HG02870 (cell line): Measurements from ENCODE around the gene KIRREL1.
A peak's percentile ranks its signal among the peaks of the same experiment; 100 is the strongest.

ENCODE experiments used
- ATAC-seq: cut with Tn5 transposase; IDR thresholded peaks from one replicate; pipeline ENCODE4 v1.9.1; 2021; ENCODE audit warnings: mild to moderate bottlenecking, moderate library complexity; ENCODE audit not compliant: unreplicated experiment

The KIRREL1 gene

DNA sequence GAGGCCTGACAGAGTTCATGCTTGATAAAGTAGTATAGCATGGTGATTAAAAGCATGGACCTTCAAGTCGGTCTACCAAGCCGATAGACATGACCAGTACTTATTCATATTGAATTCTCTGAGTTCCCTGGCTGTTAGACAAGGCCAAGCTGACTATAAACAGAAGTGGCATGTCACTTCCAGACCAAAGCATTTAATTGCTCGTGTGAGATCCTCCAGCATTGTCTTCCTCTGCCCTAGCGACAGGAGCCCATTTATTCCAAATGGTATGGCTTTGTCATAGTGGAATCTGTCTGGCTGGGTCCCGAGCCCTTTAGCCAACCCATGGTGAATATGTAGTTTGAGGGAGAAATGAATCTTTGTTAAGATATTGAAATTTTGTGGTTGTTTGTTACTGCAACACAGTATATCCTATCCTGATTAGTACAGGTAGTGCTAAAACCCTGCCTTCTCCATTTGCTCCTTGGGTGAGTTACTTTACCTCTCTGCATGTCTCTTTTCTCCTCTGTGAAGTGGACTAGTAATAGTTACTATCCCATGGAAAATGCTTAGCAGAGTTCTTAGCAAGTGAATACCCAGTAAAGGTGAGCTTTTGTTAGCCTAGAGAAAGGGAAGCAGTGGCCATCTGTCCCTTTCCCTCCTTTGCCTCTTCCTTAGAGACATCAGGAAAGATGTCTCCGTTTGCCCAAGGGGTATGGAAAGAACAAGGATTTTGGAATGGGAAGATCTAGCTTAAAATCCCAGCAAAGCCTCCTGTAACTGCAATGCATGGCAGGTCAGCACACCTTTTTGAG is 109.6 kb downstream of the KIRREL1 start:
- ATAC-seq, result no peak

DNA sequence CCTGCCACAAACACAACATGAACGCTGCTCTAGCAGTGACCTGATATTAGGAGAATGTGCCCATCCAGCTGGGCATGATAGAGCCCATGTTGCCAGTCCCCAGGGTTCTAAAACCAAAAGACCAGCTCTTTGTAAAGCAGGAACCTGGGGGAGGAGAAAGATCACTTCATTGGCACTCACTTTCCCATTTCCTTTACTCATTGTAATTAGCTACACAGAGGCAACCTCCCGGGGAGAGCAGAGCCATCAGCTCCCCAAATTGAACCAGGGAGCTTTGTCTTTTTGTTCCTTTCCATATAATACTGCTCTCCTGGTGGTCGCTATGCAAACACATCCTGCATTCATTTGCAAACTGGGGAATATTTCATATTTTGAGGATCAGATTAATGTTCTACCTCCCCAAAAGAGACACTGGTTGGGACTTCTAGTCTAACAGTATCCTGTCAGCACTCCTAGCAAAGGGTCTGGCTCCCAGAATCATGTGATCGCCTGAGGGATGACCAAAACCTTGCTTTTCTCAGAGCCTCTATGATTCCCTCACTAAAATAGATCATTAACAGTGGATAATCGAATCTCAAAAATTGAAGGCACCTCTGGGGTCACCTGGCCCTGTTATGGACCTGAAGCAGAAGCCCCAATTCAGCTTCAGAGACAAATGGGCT is 110.5 kb downstream of the KIRREL1 start:
- ATAC-seq, result no peak

DNA sequence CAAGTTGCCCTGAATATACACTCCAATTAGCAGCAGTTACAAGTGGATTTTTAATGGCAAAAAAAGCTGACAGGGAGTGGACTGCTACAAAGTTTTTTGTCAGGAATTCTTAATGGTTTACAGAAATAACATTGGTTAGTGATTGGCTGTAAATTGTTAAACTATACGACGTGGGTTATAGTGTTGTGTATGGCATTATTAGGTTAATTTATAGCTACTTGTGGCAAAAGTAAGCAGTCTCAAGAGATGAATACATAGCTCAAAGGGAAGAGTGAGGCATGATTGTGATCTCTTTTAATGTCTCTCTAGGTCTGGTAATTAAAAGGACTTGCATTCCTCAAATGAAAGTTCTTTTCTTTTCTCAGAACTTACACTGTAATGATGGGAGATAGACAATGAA is 111.4 kb downstream of the KIRREL1 start:
- no peak for ATAC-seq

DNA sequence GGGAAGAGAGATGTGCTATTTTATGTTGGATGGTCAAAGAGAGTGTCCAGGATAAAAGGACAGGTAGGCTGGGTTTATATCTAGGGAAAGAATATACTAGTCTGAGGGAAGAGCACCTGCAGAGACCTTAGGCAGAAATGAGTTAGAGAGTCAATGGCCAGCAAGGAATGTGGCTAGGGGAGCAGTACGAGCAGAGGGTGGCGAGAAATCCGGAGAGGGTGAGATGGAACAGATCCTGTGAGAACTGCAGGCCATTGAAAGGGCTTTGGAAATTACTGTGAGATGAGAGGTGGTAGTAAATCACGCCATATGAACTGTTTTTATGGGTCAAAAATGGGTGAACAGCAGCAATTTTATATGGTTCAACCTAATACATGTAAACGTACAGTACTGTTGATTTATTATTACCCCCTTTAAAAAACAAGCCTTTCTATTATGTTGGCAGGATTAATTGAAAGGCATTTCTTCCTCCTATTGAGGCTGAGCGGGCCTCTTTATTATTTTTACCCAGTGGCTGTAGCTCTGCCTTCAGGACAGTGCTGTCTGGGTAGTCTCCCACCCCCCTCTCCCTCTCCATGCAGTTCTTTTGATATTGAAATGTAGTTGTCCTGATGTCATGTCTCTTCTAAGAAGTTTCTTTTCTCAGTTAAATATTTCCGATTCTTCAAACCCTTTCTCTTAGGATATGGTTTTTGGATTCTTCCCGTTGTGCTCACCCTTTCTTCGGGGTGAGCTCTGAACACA is 112.1 kb downstream of the KIRREL1 start:
- no peak for ATAC-seq

DNA sequence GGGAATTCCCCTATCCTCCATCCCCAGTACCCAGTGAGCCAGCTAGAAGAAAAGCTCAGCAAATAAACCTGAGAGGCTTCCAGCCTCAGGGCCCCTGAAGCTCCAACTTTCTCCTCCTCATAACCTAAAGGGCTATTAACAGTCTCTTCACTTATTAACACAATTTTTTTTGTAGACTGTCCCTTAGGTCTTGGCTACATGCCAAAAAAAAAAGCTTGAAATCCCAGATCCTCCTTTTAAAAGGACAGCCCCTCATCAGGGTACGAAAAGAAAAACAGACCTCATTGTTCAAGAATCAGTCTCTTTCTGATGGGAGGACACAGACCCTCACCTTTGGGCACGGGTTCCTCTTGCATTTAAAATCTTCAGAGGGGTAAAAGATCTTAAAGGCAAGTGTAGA is 114.5 kb downstream of the KIRREL1 start:
- ATAC-seq, result no peak

DNA sequence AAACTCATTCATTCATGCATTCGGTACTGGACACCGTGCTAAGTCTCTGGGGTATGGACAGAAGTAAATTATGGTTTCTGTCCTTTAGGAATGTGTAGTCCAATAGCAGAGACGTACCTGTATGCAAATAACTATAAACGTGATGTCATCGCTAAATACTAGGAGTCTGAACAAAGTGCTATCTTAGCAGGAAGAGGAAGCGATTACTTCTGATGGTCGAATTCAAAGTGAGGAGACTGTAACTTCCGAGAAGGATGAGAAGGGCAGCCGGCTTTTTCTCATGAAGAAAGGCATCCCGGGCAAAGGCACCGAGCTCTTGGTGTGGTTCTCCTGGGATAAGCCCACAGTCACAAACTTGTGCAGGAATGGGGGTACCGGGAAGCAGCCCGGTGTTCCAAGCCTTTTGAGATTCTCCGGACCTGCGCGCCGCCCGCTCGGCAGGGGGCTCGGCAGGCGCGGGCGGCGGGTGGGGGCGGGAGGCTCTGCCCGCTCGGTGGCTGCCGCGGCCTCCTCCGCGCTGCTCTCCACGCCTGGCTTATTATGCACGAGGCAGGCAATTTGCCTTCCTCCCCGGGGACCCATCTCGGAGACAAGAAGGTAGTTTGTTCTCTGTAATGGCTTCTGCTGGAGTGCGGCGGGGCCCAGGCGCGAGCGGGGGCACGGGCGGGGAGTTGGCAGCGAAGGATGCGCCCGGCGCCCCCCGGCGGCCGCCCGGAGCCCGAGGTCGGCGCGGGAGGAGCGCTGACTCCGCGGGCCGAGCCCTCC is 119.7 kb downstream of the KIRREL1 start:
- ATAC-seq, result no peak

DNA sequence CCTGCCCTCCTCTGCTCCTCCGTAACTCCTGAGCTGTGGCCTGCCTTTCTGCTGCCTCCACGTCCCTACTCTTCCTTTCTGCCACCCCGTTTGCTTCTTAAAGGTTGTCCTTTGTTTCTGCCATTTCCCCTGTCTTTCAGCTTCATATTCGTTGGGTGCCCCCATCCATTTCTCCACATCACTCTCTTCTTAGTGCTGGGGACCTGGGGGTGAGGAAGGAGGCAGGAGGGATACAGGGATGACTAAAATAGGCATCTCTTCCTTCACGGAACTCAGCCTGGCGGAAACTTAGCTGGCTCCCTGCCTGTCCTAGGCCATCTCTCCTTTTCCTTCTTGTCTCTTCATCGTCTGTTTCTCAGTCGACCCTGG is 120.3 kb downstream of the KIRREL1 start:
- ATAC-seq, result no peak

DNA sequence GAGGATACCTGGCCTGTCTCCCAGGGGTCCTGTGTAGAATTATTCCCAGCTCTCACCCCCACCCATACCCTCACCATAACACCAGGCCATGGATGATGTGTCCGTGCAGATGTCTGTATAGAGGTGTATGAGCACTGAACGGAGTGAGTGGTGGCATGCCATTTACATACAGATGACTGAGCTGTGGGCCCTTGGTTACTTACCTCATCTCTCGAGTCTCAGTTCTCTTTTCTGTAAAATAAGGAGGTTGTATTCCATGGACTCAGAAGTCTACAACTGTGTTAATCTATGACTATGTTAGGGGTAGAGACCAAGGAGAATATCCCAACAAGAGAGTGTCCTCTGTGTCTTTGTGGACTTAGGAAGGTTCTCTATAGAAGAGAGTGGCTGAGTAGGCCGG is 121.7 kb downstream of the KIRREL1 start:
- peak; percentile 94 for ATAC-seq

DNA sequence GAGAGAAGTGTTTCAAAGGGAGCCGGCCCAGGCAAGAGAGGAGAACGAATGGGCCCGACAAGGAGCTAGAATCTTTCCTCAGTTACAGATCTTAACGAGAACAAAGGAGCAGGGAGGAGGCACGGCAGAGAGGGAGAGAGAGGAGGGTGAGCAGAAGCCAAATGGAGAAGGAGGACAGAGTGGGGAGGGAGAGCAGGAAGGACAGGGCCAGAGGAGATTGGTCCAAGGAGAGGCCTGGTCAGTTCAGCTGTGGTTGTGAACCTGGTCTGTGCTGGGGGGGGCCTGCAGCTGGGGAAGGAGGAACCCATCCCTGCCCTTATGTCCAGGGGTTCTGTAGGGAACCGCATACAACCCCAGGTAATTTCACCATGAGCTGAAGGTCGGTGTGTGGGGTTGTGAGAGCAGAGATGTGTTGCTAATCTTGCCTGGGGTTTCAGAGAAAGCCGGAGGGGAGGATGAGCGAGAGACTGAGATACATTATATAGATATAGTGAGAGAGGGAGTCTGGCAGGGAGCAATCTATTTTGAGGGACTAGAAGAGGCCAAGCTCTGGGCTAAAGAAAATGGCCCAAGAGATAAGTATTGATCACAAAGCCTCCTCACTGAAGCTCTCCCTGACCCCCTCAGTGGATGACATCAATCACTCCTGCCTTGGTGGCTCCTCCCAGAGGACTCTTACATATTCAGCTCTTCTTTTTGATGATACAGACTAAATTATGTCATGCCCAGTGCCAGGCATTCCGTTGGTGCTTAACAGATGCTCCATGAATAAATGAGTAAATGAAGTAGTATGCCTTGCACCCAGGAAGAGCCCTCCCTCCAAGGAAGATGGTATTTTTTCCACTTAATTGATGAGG is 123.1 kb downstream of the KIRREL1 start:
- no peak for ATAC-seq

DNA sequence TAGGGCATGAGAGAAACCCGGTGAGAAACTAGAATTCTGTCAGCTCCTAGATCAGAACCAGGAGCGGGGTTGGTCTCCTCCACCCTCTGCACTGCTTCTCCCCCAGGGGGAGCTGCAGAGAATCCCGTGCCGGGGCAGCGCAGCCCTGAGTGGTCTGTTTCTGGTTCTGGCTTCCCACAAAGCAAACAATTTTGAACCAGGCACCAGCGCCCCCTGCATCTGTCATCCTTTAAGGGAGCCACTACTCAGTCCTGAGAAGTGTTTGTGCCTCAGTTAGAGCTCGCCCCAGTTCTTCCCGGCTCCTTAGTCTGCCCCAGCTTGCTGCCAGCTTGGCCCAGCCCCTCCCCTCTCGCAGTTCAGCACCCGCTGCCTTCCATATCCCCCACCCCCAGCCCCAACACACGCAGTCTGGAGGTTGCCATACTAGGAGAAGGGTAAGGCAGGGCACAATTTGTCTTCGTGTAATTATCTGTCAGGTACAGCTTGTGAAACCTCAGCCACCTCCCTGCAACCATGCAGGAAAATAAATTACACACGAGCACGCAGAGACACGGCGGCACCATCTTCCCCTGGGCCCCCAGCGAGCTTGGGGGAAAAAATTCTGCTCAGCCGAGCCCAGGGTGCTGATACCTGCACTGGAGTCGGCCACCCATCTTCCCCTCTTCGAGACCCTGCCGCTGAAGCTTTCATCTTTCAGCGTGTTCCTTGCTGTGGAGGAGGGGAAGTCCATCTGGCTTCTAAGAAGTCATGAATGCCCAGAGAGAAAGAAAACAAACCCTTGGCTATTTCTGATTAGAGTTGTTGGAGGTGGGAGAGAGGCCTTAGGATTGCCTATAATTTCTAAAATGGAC is 124.6 kb downstream of the KIRREL1 start:
- ATAC-seq, result no peak

DNA sequence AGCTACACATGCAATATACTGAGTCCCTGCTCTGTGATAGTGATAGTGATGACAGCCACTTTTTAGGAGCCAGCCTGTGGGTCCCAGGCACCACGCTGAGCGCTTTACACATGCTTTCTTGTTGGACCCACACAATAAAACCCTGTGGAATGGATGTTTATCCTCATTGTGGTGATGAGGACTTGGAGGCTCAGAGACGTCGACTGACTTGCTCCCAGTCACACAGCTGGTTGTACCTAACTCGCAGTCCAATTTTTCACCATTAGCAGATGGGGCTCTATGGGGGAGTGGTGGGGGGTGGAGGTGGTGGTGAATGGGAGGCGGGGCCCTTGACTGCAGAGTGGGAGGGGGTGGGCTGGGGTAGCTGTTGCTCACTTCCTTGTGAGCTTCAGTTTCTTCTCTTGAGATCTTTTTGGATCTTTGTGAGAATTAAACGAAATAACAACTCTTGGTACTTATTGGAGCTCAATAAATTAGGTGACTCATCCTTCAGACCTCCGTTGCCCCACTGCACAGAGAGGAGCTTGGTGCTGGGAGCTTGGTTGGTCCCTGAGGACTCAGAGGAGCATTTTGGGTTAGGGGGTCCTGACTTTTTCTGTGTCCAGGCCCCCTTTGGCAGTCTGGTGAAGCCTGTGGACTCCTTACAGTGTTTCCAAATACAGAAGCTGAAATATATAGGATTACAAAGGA is 125.4 kb downstream of the KIRREL1 start:
- no peak for ATAC-seq

DNA sequence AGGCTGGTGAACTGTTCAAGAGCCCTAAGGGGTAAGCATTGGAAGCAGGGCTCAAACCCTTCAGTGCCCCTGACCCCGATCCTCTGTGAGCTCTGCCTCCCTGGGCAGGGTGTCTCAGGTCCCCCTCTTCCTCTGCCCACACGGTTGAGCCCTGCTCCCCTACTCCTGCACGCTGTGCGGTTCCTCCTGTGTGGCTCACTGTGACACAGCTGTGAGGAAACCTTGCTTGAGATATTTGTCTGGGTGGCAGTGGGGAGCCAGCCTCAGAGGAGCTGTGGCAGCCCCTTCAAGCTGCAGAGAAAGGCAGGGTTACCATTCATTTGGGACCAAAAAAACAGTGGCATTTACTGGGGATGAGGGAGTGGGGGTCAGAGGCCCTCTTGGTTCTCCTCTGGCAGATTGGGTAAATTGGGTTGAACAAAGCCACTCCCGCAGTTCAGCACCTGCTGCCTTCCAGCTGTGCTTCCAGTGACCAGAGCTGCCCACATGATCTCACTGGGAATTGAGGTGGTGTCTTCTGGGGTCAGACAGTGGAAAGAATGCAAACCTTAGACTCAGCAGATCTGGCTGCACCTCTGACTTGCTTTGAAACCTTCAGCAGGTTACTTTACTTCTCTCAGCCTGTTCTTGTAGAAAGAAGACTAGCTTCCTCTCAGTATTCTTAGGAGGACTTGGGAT is 126.7 kb downstream of the KIRREL1 start:
- no peak for ATAC-seq

DNA sequence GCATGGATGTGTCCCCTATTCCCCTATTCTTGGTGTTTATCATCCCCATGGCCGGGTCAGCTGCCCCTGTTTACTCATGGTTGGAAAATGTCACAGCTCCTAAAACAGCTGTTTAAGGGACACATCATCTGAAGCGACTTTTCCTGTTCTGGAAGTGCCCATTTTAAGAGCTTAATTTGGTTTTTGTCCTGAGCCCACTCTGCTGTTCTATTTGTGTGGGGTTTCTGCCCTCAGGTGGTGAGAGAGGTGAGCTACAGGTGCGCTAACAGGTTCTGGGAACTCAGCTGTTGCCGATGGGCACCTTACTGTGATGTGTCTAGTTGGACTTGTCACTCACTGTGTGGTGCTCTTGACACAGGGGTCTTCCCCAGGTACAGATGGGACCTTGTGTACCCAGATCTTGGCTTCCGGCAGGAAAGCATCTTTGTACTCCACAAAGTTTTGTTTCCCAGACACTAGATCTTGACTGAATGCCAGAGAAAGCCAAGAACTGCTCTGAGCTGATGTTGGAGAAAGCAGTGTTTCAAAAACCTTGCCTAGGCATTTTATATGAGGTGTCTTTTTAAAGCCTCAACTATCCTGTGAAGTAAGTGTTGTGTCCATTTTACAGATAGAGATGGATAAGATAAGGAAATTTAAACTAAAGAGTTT is 128.3 kb downstream of the KIRREL1 start:
- ATAC-seq, result no peak

DNA sequence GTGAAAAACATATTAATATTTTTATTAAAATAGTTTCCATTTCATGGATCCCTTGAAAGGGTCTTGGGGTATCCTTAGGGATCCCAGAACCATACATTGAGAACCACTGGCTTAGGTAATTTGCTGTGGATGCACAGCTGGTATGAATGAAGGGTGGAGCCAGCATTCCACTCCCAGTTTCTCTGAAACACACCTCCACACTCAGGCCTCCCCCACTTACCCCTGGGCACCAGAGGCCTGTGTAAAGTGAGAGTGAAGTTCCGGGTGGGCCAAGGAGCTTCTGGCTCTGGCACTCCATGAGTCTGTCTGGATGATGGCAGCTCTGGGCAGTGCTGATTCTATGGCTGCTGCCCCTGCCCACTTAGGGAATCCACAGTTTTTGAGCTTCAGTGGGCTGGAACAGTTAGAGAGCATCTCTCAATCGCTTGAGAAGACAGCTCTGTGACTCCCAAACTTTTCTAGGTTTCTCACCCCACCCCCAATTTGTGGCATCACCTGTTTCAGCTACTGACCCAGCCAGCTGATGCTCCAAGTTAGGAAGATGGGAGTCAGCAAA is 129.5 kb downstream of the KIRREL1 start:
- no peak for ATAC-seq

DNA sequence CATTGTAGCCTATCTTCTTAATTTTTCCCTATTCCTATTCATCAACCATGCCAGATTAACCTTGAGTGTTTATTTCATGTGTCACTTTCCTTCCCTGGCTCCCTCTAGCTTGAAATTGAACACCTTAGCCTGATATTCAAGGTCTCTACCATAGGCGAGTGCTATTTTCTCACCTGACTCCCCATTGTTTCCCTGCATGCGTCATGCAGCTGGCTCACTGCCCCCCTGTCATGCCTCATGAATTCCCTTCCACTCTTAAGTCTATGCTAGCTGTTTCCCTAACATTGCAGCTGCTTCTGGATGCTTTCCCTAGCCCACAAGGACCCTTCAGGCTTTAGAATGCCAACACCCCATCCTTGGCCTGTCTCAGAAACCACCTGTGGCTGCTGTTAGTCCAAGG is 130.6 kb downstream of the KIRREL1 start:
- no peak for ATAC-seq

DNA sequence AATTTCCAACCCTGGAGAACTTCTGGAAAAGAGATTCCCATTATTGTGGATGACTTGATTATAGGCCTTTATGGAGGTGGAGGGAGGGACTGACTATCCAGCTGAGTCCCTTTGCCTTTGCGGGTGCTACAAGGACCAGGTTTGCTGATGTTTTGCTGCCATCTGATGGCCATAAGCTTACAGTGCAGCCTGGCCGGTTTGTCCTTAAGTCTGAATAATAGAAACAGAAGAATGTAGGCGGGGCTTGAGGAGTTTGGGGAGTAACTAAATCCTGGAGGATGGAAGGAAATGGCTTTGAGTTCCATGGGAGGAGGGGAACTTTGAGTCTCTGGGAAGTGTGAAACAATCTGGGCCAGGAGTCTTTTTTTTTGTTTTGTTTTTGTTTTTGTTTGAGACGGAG is 131.6 kb downstream of the KIRREL1 start:
- peak; percentile 84 for ATAC-seq

DNA sequence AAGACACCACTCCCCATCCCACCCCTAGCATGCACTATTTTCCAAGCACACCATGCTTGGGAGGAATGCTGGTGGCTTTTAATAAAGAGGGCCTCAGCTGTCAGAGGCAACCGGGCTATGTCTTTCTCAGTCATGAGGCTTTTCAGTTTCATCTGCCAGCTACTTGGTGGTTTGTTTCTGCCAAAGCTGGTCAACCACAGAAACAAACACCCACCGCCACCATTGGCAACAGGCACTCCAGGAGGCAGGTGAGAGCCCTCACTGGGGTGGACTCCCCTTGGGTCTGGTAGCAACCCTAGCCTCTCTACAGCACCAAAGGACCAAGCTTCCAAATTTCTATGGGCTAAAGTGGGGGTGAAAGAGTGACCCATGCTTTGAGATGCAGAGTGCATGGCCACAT is 133.0 kb downstream of the KIRREL1 start:
- ATAC-seq, result no peak
